Neuron (in vitro differentiated cells): ENCODE measurements around the gene SRRM2.

Experiments
- H2AFZ ChIP-seq: one replicate; pipeline ENCODE4 v1.6.1; 2013; ENCODE audit warnings: low read depth, mild to moderate bottlenecking, inconsistent platforms, low read length, moderate library complexity
- H3K27me3 ChIP-seq: one replicate; pipeline ENCODE4 v1.6.1; 2013; ENCODE audit warnings: low read length; ENCODE audit not compliant: insufficient read depth
- H3K36me3 ChIP-seq: one replicate; pipeline ENCODE4 v1.6.1; 2013; ENCODE audit warnings: low read length; ENCODE audit not compliant: insufficient read depth
- H3K4me1 ChIP-seq: one replicate; pipeline ENCODE4 v1.6.1; 2013; ENCODE audit warnings: low read length; ENCODE audit not compliant: insufficient read depth
- H3K4me3 ChIP-seq: 2 replicates; pipeline ENCODE4 v1.5.1; 2013; ENCODE audit warnings: mild to moderate bottlenecking, low read length, moderate library complexity
- H3K9me3 ChIP-seq: one replicate; pipeline ENCODE4 v1.6.1; 2013; ENCODE audit warnings: low read length

Gene SRRM2

DNA sequence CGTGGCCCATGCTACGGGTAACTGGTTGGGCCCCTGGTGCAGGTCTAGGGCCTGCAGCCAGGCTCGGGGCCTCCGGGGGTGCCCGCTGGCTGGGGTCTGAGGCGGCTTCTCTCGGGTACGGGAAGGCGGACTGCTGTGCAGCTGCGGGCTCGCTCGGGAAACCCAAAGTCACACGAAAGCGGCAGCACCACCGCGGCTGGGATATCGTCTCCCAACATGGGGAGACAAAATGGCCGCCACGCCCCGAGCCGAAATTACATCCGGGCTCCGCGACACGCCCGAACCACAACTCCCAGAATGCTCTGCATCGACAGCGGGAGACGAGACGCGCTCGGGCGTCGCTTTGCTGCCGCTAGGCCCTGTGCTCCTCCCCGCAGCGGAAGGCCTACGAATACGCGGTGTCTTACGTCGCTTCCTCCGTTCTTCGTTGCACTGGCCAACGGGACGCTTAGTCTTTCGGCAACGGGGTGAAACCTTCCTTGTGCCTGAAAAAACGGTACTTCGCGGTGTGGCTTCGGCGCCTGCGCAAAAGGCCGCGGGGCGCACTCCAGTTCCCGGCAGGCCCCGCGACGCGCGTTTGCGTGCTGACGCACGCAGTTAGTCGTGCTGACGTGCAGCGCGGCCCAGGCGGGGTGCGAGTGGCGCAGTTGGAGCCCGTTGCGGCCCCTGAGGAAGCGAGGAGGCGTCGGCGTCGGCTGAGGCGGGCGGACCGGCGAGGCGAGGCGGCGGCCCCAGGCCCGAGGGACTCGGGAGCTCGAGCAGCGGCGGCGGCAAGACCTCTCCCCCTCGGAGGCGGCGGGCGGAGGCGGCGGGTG lies at the start of gene SRRM2:
SRRM2 (plus strand) TSS at position 604 of the 815 bp plus-strand sequence. CDS start 3,727 bp downstream, outside the sequence.
- Histone ChIP-seq H3K27me3 (no peaks in the 10 kb centered on the region), H3K36me3 (peaks cover 25% of the 10 kb centered on the region), H2AFZ (peak within 1 kb of the TSS; percentile 43), H3K9me3 (no peaks in the 10 kb centered on the region), H3K4me1 (peaks cover 28% of the 10 kb centered on the region), H3K4me3 (peak within 1 kb of the TSS; percentile 74)

DNA sequence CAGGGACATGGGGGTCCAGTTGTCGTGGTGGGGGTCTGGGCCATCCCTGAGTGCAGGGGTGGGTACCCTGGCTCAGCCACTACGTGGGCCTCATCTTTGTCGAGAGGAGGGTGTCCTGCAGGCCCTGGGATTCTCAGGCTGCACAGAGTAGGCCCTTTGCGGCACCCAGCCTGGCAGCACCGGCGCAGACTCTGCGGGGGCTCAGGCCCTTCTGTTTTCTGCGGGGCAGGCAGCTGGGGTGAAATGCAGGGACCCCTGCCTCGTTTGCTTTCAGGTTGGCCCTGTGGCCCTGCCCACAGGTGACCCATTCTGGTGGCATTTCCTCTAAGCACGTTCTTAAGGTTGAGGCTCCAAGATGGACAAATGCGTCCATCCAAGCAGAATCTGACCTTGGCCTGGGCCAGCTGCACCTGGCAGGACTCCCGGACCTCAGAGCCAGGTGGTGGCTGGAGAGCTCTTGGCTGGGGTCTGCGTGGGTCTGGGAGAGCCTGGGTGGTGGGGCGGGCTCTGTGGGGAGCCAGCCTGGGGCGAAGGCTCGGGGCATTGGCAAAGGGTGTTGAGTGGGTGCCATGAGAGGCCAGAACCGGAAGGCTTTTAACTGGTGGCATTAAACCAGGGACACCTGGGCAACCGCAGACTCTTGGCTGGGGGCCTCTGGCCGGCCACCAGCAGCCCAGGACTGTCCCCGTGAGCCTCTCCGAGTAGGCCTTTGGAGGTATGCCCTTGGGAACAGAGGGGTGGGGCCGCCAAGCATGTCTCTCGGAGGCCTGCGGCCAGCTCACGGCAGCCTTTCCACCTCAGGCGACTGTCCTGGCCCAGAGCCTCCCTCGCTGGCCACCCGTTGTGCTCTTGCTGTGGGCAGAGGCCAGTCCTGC lies 49.3 kb upstream of the SRRM2 start:
- Histone ChIP-seq H2AFZ (no peak overlapping the region), H3K4me1 (no peaks in the 10 kb centered on the region), H3K9me3 (no peaks in the 10 kb centered on the region), H3K27me3 (no peaks in the 10 kb centered on the region), H3K36me3 (peaks cover 63% of the 10 kb centered on the region), H3K4me3 (no peak overlapping the region)

DNA sequence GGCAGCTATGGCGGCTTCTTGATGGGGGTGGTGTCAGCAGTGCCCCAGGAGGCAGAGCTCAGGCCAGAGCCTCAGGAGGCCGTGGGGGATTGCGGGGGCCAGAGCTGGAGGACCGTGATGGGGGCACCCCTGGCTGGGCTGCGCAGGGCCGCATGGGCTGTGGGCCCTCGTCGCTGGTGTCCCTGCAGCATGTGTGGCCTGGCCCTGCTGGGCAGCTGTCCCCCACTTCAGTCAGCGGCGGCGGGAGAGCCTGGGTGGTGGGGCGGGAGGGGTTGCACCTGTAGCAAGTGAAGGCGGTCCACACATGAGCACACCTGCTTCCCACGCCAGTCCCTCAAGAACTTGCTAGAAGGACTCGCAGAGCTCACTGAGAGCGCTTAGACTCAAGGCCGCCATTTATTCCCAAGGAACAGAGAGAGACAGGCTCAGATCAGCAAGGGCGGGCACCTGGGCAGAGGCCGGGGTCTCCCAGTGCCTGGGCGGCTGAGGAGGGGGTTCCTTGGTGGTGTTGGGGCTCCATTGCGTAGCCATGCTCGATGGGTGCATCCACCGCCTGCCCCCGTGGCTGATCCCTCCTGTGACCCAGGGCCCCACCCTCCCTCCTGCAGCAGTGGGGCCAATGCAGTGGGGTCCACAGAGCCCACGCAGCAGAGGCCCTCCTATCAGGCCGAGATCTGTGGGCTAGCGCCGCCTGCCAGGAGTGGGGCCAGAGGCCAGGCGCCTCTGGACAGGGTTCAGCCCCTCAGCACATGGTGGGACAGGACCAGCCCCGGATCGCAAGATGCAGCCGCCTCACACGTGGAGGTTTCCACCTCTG lies 48.1 kb upstream of the SRRM2 start:
- Histone ChIP-seq H3K36me3 (peaks cover 67% of the 10 kb centered on the region), H3K27me3 (no peaks in the 10 kb centered on the region), H3K9me3 (no peaks in the 10 kb centered on the region), H2AFZ (no peak overlapping the region), H3K4me3 (no peak overlapping the region), H3K4me1 (no peaks in the 10 kb centered on the region)

- Histone ChIP-seq H3K27me3 (no peaks in the 10 kb centered on the region), H3K36me3 (peaks cover 62% of the 10 kb centered on the region), H2AFZ (no peak overlapping the region), H3K9me3 (no peaks in the 10 kb centered on the region), H3K4me3 (no peak overlapping the region), H3K4me1 (no peaks in the 10 kb centered on the region)
Observed at GRCh38 chr16:2704983-2705275, 47.5 kb upstream of the SRRM2 start.

DNA sequence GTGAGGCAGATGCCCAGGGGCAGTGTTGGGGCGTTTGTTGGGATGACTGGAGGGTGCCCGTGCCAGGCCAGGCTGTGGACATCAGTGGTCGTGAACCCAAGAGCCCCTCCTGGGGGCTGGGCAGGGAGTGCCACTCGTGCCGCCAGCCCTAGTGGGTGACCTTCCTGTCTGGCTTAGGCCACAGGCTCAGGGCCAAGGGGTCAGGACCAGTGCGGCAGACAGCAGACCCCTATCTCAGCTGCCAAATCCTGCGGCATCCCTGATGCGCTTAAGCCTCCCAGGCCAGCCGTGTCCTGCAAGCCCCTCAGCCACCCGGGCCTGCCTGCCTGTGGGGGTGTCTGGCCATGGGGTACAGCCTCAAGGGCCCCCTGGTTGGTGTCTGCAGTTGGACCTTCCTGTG lies 47.1 kb upstream of the SRRM2 start:
- Histone ChIP-seq H3K27me3 (no peaks in the 10 kb centered on the region), H3K4me3 (no peak overlapping the region), H3K36me3 (peaks cover 58% of the 10 kb centered on the region), H3K4me1 (no peaks in the 10 kb centered on the region), H3K9me3 (no peaks in the 10 kb centered on the region), H2AFZ (no peak overlapping the region)

GRCh38 chr16:2706085-2706484 lies 46.4 kb upstream of the SRRM2 start:
- no peaks in the 10 kb centered on the region for H3K9me3 ChIP-seq
- no peaks in the 10 kb centered on the region for H3K27me3 ChIP-seq
- no peak overlapping the region for H3K4me3 ChIP-seq
- no peak overlapping the region for H2AFZ ChIP-seq
- peaks cover 57% of the 10 kb centered on the region for H3K36me3 ChIP-seq
- H3K4me1 ChIP-seq: no peaks in the 10 kb centered on the region

DNA sequence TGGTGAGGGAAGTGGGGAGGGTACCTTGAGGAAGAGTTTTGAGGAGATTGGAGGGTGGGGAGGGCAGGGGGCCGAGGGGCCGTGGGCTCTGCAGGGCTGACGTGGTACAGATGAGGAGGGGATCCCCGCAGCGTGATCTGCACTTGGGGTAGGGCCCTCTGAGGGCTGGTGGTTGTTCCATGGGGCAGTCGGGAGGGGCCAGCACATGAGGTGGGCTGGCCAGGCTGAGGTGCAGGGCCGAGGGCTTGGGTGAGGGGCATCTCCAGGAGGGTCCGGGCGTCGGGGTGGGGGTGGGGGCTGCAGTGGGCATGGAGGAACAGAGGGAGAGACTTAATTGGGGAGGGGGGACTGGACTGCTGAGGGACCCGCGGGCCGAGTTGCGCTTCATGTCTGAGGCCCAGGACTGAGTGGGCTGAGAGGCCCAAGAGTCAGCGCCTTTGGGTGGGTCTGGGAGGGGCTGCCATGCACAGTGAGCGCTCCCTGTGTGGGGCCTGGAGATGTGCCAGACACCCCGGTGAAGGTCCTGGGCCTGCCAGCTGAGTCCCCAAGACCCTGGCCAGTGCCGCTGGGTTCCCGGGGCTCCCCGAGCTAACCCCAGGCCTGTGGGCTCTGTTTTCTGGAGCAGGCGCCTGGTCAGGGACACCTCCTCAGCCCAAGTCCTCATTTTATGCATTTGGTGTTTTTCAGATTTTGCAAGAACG lies 45.7 kb upstream of the SRRM2 start:
- H3K36me3 ChIP-seq: peaks cover 52% of the 10 kb centered on the region
- no peaks in the 10 kb centered on the region for H3K27me3 ChIP-seq
- no peaks in the 10 kb centered on the region for H3K9me3 ChIP-seq
- H3K4me3 ChIP-seq: no peak overlapping the region
- H2AFZ ChIP-seq: no peak overlapping the region
- no peaks in the 10 kb centered on the region for H3K4me1 ChIP-seq

DNA sequence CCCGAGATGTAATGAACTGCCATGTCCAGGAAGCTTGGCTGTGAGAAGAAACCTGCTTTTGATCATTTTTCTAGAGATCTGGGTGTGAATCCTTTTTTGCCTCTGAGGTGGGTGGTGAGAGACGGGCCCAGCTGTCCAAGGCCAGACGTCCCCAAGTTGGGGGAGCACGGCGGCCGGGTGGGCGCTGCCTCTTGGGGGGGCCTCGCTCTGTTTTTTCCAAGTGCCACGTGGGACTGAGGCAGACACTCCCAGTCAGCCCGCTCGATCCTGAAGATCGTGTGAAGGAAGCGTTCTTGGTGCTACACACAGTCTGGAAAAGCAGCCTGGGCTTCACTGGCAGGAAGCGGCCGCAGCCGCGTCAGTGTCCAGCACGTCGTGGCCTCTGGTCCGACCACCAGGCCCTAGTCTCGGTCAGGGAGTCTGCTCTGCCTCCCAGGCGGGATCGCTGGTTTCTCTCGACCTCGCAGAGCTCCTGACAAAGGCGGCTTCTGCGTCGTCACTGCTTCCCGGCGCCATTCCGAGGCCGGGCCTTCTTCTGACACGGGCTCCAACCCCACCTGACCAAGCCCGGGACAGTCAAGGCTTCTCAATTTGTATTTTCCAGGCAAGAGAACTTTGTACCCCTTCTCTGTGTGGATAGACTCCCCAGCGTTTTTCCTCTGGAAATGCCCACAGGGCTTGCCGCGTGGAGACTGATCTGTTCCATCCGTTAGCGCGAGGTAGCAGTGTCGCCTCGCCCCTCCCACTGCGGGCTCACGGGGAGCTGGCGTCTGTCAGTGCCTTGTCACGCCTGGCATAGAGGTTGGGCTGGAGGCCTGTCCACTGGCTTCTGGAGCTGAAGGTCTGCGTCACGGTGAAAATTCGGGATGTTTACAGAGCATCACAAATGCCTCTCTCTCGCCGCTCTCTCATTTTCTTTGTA lies 44.8 kb upstream of the SRRM2 start:
- Histone ChIP-seq H3K27me3 (no peaks in the 10 kb centered on the region), H3K9me3 (no peaks in the 10 kb centered on the region), H2AFZ (no peak overlapping the region), H3K36me3 (peaks cover 45% of the 10 kb centered on the region), H3K4me3 (no peak overlapping the region), H3K4me1 (no peaks in the 10 kb centered on the region)

DNA sequence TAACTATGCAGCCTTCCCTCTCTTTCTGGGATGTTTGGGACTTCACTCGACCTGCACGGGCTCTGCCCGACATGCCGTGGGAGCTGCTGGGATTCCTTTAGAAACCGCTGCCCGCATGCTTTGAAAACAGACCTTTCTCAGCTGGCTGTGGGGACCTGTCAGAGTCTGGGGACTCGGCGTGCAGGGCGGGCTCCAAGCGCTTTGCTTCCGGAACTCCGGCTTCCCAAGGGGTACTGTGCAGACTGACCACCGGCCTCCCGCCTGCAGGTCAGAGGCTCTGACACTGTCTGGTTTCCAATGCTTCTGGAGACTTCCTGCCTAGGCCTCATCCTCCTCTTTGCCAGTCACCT lies 44.2 kb upstream of the SRRM2 start:
- peaks cover 40% of the 10 kb centered on the region for H3K36me3 ChIP-seq
- H2AFZ ChIP-seq: no peak overlapping the region
- no peaks in the 10 kb centered on the region for H3K9me3 ChIP-seq
- H3K27me3 ChIP-seq: no peaks in the 10 kb centered on the region
- H3K4me1 ChIP-seq: no peaks in the 10 kb centered on the region
- no peak overlapping the region for H3K4me3 ChIP-seq

DNA sequence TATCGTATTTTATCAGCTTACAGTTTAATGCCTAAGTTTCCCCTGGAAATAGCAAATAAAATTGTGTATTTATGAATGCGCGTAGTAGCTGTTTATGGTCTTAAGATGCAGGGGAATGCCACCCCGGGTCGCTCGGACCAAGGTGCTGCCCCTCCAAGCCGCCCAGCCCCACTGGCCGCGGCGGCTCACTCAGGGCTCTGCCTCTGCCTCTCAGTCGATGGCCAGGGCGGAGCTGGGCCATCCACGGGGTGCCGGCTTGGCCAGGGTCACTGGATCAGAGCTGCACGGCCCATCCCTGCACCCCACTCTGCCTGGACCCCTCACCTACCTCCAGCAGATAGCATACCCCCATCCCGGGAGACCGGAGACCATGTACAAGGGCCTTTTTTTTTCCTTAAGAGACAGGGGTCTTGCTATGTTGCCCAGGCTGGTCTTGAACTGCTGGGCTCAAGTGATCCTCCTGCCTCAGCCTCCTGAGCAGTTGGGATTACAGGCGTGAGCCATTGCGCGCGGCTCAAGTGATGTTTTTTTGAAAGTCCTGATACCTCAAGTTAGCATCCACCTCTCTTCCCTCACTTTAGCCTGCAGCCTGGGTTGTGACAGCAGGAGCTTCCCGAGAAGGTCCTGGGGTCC lies 43.4 kb upstream of the SRRM2 start:
- Histone ChIP-seq H3K4me1 (no peaks in the 10 kb centered on the region), H3K27me3 (no peaks in the 10 kb centered on the region), H2AFZ (no peak overlapping the region), H3K9me3 (no peaks in the 10 kb centered on the region), H3K36me3 (peaks cover 42% of the 10 kb centered on the region), H3K4me3 (no peak overlapping the region)

DNA sequence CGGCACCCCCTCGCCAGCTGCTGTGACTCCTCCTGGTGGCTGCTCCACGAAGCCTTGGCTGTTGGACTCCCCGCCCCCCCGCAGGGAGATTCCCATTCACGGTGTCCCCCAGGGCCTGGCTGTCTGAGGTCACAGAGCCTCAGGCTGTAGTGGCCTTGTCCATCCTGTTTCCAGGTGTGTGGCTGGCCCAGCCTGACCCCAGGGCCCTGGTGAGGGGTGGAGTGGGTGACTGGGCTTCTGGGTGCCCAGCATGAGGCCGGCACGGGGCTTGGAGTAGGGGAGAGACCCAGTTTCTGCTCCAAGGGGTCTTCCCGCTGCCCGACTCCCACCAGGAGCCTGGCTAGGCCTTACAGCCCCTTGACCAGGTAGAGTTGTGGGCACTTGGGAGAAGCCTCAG lies 42.9 kb upstream of the SRRM2 start:
- Histone ChIP-seq H3K9me3 (no peaks in the 10 kb centered on the region), H2AFZ (no peak overlapping the region)

More for the DNA sequence above, 42.9 kb upstream of the SRRM2 start:
- no peaks in the 10 kb centered on the region for H3K4me1 ChIP-seq
- peaks cover 42% of the 10 kb centered on the region for H3K36me3 ChIP-seq
- H3K4me3 ChIP-seq: no peak overlapping the region
- H3K27me3 ChIP-seq: no peaks in the 10 kb centered on the region
